ENCODE results near the gene TTC34. TPM values are rescaled to one million over a fixed set of nuclear protein-coding genes. Genes with fewer than 3 reads are reported as not detected.

TTC34 gene
- total and polyA plus RNA-seq, 2 of the 13 experiments (the other 11 are each of a cell fraction or from before 2014, with no cell fraction given): 0.07 to 0.11 TPM

DNA sequence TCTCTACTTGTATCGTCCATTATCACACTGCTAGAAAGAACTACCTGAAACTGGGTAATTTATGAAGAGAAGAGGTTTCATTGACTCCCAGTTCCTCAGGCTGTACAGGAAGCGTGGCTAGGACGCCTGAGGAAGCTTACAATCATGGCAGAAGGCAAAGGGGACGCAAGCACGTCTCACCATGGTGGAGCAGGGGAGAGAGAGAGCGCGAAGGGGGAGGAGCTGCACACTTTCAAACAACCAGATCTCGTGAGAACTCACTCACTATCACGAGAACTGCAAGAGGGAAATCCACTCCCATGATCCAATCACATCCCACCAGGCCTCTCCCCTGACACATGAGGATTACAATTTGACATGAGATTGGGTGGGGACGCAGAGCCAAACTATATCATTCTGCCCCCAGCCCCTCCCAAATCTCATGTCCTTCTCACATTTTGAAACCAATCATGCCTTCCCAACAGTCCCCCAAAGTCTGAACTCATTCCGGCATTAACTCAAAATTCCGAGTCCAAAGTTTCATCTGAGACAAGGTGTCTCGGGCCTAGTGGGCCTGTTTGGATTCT lies 176.7 kb downstream of the TTC34 start:
- peaks cover 12 to 64% of the 10 kb centered on the region in 2 experiments for H3K27me3 ChIP-seq (ENCODE audit: control insufficient read depth in 1 of 2, insufficient read depth in 2 of 2, low read length in 2 of 2)
- no peak overlapping the region for H3K4me3 ChIP-seq (replicated peaks in 1 of 3; ENCODE audit: insufficient read depth in 1 of 3, low read depth in 2 of 3, low read length in 3 of 3)
- CTCF ChIA-PET (ENCODE audit: low intra/inter-chr PET ratio, low total read pairs): no interaction called here
- in situ Hi-C loops (cut with HindIII; ENCODE audit: extremely low pct_ligation_motif_present, low pct_unique_long_range_greater_than_20kb) (no loop called here), intact Hi-C loops (cut with micrococcal nuclease; ENCODE audit: unreplicated experiment) (no loop called here)
- no peaks in the 10 kb centered on the region for H3K4me1 ChIP-seq (ENCODE audit: insufficient read depth, low read length)
- no peaks in the 10 kb centered on the region for H3K9me3 ChIP-seq (ENCODE audit: low read length)
- 0 out of 2 replicates have a peak, but pooled peaks cover 2% of the 10 kb centered on the region for H4K20me1 ChIP-seq (ENCODE audit: insufficient read depth, low read length)
- ATAC-seq: no peak
- peak; percentile 85 for TF ChIP-seq CHD2 (IDR thresholded peaks at IDR 0.05; ENCODE audit: low read depth, low read length)
- TF ChIP-seq, protein P1, sequence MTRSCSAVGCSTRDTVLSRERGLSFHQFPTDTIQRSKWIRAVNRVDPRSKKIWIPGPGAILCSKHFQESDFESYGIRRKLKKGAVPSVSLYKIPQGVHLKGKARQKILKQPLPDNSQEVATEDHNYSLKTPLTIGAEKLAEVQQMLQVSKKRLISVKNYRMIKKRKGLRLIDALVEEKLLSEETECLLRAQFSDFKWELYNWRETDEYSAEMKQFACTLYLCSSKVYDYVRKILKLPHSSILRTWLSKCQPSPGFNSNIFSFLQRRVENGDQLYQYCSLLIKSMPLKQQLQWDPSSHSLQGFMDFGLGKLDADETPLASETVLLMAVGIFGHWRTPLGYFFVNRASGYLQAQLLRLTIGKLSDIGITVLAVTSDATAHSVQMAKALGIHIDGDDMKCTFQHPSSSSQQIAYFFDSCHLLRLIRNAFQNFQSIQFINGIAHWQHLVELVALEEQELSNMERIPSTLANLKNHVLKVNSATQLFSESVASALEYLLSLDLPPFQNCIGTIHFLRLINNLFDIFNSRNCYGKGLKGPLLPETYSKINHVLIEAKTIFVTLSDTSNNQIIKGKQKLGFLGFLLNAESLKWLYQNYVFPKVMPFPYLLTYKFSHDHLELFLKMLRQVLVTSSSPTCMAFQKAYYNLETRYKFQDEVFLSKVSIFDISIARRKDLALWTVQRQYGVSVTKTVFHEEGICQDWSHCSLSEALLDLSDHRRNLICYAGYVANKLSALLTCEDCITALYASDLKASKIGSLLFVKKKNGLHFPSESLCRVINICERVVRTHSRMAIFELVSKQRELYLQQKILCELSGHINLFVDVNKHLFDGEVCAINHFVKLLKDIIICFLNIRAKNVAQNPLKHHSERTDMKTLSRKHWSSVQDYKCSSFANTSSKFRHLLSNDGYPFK (CRISPR knock-in tag; IDR thresholded peaks at IDR 0.05; ENCODE audit: borderline replicate concordance): no peak
- H3K27ac ChIP-seq (ENCODE audit: extremely low read length, insufficient read depth, low read length): no peak overlapping the region
- no peak for FAIRE-seq
- no peak overlapping the region for H3K9ac ChIP-seq (ENCODE audit: insufficient read depth, low read depth, low read length)
- POLR2A ChIA-PET: no interaction called here
- DNase-seq (ENCODE audit: low spot score): no peak
- H2AFZ ChIP-seq (ENCODE audit: low read length): no peak overlapping the region
- BruUV-seq (replicated peaks): no TSS peak
- 26% methylated on average over 13 of the region's 13 CpGs for WGBS (ENCODE audit: low lambda C conversion rate)
- H3K4me2 ChIP-seq (ENCODE audit: low read depth, low read length): no peak overlapping the region
- H3K79me2 ChIP-seq (ENCODE audit: insufficient read depth, low read length): no peaks in the 10 kb centered on the region
- no peaks in the 10 kb centered on the region for H3K36me3 ChIP-seq (replicated peaks in 1 of 2; ENCODE audit: control insufficient read depth in 1 of 2, insufficient read depth in 2 of 2, low read length in 2 of 2)

GRCh38 chr1:2623571-2624337 lies 177.7 kb downstream of the TTC34 start:
- Histone ChIP-seq H3K9me3 (ENCODE audit: low read length) (no peaks in the 10 kb centered on the region), H4K20me1 (ENCODE audit: insufficient read depth, low read length) (no peaks in the 10 kb centered on the region), H3K4me3 (replicated peaks in 1 of 3; ENCODE audit: insufficient read depth in 1 of 3, low read depth in 2 of 3, low read length in 3 of 3) (no peak overlapping the region), H3K79me2 (ENCODE audit: insufficient read depth, low read length) (no peaks in the 10 kb centered on the region), H3K4me2 (ENCODE audit: low read depth, low read length) (no peak overlapping the region), H2AFZ (ENCODE audit: low read length) (no peak overlapping the region), H3K27ac (ENCODE audit: extremely low read length, insufficient read depth, low read length) (no peak overlapping the region), H3K9ac (ENCODE audit: insufficient read depth, low read depth, low read length) (no peak overlapping the region), H3K36me3 (replicated peaks in 1 of 2; ENCODE audit: control insufficient read depth in 1 of 2, insufficient read depth in 2 of 2, low read length in 2 of 2) (no peaks in the 10 kb centered on the region), H3K4me1 (ENCODE audit: insufficient read depth, low read length) (no peaks in the 10 kb centered on the region), H3K27me3 (ENCODE audit: control insufficient read depth in 1 of 2, insufficient read depth in 2 of 2, low read length in 2 of 2) (peaks cover 8 to 65% of the 10 kb centered on the region in 2 experiments)
- no peak for FAIRE-seq
- TF ChIP-seq, protein P2, sequence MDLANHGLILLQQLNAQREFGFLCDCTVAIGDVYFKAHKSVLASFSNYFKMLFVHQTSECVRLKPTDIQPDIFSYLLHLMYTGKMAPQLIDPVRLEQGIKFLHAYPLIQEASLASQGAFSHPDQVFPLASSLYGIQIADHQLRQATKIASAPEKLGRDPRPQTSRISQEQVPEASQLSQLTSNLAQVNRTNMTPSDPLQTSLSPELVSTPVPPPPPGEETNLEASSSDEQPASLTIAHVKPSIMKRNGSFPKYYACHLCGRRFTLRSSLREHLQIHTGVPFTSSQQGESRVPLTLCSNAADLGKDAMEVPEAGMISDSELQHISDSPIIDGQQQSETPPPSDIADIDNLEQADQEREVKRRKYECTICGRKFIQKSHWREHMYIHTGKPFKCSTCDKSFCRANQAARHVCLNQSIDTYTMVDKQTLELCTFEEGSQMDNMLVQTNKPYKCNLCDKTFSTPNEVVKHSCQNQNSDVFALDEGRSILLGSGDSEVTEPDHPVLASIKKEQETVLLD (CRISPR knock-in tag; IDR thresholded peaks at IDR 0.05; ENCODE audit: low read depth): no peak
- no peak for TF ChIP-seq KLF11 (CRISPR knock-in tag; IDR thresholded peaks at IDR 0.05)
- no peak for TF ChIP-seq HCFC1 (IDR thresholded peaks at IDR 0.05; ENCODE audit: low read depth, low read length)
- no peak for TF ChIP-seq MEF2D (CRISPR knock-in tag; IDR thresholded peaks at IDR 0.05)
- no peak for TF ChIP-seq ZNF800 (CRISPR knock-in tag; IDR thresholded peaks at IDR 0.05)
- TF ChIP-seq WIZ (CRISPR knock-in tag; IDR thresholded peaks at IDR 0.05): no peak
- no peak for TF ChIP-seq ZNF432 (CRISPR knock-in tag; IDR thresholded peaks at IDR 0.05; ENCODE audit: borderline replicate concordance)
- no peak for ATAC-seq
- intact Hi-C loops (cut with micrococcal nuclease; ENCODE audit: unreplicated experiment) (no loop called here), in situ Hi-C loops (cut with HindIII; ENCODE audit: extremely low pct_ligation_motif_present, low pct_unique_long_range_greater_than_20kb) (no loop called here)
- ChIA-PET CTCF (ENCODE audit: low intra/inter-chr PET ratio, low total read pairs) (no interaction called here), POLR2A (no interaction called here)
- WGBS (ENCODE audit: low lambda C conversion rate): 22% methylated on average over 6 of the region's 12 CpGs
- no peak for DNase-seq (ENCODE audit: low spot score)
- BruUV-seq (replicated peaks): no TSS peak

Data from HepG2 (cell line).